ENCODE measurements around the gene TADA2A.
"Not testable (repeated sequence)": the region's sequence is repeated elsewhere in the genome, so short reads cannot be mapped to it uniquely, and the experiment has no call there.

Gene TADA2A

DNA sequence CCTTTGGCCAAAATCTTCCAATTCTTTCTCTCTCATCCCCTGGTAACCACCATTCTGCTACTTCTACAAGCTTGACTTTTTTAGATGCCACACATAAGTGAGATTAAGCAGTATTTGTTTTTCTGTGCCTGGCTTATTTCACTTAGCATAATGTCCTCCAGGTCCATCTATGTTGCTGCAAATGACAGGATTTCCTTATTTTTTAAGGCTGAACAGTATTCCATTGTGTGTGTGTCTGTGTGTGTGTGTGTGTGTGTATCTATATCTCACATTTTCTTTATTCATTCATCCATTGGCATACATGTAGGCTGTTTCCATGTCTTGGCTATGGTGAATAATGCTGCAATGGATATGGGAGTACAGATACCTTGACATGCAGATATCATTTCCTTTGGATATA is 6.2 kb upstream of the TADA2A start:
- no peak for FAIRE-seq

DNA sequence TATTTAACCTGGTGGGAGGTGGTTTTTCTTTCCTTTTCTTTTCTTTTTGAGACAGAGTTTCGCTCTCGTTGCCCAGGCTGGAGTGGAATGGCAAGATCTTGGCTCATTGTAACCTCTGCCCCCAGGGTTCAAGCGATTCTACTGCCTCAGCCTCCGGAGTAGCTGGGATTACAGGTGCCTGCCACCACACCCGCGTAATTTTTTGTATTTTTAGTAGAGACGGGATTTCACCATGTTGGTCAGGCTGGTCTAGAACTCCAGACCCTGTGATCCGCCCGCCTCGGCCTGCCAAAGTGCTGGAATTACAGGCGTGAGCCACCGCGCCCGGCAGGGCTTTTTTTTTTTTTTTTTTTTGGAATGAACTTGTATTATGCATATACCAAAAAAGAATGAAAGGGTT is 1.2 kb upstream of the TADA2A start:
- FAIRE-seq, result not testable (repeated sequence)

- no peak for FAIRE-seq
These were observed 591 bp upstream of the TADA2A start for GRCh38 chr17:37405955-37406634.

DNA sequence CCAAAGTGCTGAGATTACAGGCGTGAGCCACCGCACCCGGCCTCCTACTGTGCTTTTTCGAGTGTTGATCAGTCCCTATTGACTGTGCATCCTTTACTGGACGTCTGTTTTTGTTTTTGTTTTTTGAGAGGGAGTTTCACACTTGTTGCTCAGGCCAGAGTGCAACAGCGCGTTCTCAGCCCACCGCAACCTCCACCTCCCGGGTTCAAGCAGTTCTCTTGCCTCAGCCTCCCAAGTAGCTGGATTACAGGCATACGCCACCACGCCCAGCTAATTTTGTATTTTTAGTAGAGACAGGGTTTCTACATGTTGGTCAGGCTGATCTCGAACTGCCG is 1.4 kb downstream of the TADA2A start:
- FAIRE-seq, result not testable (repeated sequence)

GRCh38 chr17:37410357-37410756 is 3.7 kb downstream of the TADA2A start:
- no peak for FAIRE-seq

GRCh38 chr17:37413875-37414519 is 7.3 kb downstream of the TADA2A start:
- no peak for FAIRE-seq

DNA sequence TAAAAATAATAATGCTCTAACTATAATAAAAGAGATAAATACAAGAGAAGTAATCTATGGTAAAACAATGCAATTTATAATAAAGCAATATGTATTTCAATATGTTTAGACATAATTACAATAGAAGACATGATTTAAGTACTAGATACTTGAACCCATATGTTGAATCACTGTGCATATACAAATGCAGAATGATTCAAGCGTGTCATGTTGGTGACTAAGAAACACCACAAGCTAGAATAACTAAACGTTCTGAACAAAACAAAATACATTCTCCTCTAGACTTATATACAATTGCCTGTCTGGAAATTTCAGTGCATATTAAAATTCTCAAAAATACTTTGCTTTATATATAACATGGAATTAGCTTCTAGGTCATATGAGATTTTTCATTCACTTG is 11.2 kb downstream of the TADA2A start:
- FAIRE-seq, result no peak

DNA sequence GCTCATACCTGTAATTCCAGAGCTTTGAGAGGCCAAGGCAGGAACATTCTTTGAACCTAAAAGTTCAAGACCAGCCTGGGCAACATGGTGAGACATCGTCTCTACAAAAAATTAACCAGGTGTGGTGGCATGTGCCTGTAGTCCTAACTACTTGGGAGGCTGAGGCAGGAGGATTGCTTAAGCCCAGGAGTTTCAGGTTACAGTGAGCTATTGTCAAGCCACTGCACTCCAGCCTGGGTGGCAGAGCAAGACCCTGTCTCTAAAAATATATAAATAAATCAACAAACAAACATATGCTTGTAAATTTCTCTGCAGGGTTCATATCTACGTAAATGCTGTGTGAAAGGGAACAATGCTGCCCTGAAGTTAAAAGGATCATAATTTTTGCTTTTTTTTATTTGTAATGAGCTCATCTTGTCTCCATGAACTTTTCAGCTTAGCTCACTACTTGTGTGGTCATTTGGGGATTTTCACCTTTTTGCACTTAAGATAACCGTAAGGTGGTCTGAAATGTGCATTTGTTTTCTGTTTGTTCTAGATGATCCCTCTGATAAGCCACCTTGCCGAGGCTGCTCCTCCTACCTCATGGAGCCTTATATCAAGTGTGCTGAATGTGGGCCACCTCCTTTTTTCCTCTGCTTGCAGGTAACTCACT is 16.4 kb downstream of the TADA2A start:
- FAIRE-seq, result no peak

DNA sequence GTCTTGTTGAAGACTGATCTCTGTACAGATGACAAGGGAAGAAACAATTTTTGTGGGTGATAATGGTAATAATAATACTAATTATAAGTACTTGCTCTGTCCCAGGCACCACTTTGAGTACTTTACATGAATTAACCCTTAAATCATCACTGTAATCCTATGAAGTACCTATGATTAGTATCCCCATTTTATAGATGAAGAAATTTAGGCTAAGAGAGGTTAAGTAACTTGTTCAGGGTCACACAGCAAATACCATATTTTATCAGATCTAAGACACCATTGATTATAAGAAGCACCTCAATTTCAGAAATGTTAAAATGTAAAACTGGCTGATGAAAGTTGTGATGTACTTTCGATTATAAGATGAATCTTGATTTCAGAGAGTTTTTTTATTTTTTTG is 18.6 kb downstream of the TADA2A start:
- no peak for FAIRE-seq

GRCh38 chr17:37429039-37429438 is 22.4 kb downstream of the TADA2A start:
- FAIRE-seq, result no peak

- no peak for FAIRE-seq
These were observed 22.8 kb downstream of the TADA2A start for GRCh38 chr17:37429453-37429852.

DNA sequence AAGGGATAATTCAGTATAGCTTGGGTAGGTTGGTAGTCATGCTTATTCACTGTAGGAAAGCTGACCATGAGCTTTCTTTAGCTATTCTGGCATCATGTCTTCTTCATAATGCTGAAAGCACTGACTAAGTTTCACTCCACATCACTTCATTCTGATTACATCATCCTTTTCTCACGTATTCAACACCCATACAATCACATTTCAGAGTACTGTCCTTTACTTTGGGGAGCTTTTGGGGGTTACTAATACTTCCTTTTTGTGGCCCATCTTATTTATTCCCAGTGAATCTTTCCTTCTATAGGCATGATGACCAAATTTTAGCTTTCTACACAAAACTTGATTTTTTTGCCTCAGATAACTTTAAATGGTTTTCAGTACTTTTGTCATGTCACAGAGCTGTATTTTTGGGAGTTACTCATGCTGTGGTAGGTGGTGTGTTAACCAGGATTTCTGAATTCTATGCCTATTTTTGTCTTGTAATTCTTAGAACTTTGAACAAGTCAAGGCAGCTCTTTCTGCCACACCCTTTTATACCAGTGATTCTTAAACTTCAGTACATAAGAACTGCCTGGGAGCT is 23.5 kb downstream of the TADA2A start:
- no peak for FAIRE-seq

- no peak for FAIRE-seq
These were observed 26.0 kb downstream of the TADA2A start for GRCh38 chr17:37432671-37433070.

DNA sequence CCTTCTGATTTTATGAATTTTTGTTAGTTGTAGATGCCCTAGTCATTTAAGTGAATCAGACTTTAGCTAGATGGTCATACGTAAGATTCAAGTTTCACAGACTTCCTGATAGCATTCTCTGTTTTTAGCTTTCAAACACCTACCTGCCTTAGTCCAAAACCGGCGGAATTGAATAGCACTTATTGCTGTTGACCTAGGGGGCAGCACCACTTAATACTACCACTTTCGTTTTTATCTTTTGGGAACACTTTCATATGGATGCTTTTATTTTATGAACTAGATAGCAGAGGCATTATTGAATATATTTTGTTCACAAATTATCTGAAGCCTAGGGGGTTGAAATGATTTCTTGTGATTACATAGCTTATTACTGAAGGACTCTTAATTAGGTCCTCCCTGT is 31.5 kb downstream of the TADA2A start:
- FAIRE-seq, result no peak

GRCh38 chr17:37440424-37440823 is 33.7 kb downstream of the TADA2A start:
- FAIRE-seq, result no peak

DNA sequence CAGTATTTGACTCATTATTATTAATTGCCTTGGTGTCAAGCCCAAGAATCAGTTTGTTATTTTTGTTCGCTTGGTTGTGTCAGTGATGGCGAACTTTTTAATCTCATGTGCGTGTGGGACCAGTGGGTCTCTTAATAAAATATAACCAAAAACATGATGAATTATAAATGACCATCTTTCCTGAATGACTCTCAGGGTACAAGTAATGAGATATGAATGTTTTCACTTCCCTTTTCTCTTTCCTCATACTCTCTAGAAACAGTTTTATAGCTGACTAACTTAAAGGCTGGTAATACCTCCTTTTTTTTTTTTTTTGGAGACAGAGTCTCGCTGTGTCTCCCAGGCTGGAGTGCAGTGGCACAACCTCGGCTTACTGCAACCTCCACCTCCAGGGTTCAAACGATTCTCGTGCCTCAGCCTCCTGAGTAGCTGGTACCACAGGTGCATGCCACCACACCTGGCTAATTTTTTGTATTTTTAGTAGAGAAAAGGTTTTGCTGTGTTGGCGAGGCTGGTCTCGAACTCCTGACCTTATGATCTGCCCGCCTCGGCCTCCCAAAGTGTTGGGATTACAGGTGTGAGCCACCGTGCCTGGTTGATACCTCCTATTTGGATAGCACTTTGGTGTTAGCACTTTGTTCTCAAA is 34.8 kb downstream of the TADA2A start:
- FAIRE-seq, result not testable (repeated sequence)

GRCh38 chr17:37446027-37446426 is 39.3 kb downstream of the TADA2A start:
- no peak for FAIRE-seq

- no peak for FAIRE-seq
These were observed 41.0 kb downstream of the TADA2A start for GRCh38 chr17:37447641-37448040.

GRCh38 chr17:37450112-37450511 is 43.4 kb downstream of the TADA2A start:
- no peak for FAIRE-seq

DNA sequence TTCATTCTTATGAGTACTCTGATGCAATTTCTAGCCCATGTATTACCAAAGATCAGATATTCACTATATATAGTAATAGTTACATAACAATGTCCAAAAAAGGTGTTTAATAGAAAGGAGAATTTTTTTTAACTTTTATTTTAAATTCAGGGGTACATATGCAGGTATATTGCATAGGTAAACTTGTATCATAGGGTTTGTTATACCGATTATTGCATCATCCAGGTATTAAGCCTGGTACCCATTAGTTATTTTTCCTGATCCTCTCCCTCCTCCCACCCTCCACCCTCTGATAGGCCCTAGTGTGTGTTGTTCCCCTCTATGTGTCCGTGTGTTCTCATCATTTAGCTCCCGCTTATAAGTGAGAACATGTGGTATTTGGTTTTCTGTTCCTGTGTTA is 51.1 kb downstream of the TADA2A start:
- FAIRE-seq, result not testable (repeated sequence)

GRCh38 chr17:37458805-37459204 is 52.1 kb downstream of the TADA2A start:
- FAIRE-seq, result no peak

DNA sequence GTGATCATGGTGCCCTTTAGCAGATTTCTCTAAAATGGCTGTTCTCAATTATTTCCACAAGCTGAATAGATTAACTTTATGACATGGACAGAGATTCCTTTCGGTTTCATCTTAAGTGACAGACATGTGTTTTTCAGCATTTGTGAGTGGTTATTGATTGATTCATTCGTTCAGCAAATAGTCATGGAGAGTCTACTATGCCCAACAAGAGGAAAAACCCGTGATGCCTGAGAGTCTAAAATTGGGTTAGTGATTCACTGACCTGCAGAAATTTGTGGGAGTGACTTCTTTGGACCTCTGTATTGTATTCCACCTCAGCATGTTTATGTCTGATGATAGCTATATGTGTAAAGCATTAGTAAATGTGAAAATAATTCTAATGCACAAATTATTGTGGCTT is 55.0 kb downstream of the TADA2A start:
- no peak for FAIRE-seq

DNA sequence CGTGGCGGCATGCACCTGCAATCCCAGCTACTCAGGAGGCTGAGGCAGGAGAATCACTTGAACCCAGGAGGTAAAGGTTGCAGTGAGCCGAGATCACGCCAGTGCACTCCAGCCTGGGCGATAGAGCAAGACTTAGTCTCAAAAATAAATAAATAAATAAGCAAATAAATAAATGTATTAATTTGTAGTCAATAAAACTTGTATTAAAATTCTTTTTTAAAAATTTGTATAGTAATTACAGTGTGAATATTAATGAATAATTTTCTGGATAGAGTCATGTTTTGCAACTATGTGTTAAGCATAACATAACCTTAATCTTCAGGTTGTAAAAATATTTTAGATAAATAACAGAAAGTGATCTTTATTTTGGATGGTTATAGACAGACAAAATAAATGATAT is 55.8 kb downstream of the TADA2A start:
- no peak for FAIRE-seq

GRCh38 chr17:37463039-37463438 is 56.4 kb downstream of the TADA2A start:
- no peak for FAIRE-seq
